ENCODE data around the gene CLEC18A.

DNA sequence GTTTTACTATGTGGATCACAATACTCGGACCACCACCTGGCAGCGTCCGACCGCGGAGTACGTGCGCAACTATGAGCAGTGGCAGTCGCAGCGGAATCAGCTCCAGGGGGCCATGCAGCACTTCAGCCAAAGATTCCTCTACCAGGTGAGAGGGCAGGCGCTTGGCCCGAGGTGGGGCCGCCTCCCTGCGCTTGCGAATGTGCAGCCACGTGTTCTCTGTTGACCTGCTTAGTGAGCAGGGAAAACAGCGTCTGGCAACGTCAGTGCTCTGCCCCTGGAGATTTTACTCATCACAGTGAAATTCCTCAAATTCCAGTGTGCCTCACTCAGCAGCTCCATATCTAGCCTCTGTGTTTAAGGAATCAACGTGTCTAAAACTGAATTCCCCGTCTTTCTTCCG lies 33.4 kb upstream of the CLEC18A start:
- TF ChIP-seq, protein P1, sequence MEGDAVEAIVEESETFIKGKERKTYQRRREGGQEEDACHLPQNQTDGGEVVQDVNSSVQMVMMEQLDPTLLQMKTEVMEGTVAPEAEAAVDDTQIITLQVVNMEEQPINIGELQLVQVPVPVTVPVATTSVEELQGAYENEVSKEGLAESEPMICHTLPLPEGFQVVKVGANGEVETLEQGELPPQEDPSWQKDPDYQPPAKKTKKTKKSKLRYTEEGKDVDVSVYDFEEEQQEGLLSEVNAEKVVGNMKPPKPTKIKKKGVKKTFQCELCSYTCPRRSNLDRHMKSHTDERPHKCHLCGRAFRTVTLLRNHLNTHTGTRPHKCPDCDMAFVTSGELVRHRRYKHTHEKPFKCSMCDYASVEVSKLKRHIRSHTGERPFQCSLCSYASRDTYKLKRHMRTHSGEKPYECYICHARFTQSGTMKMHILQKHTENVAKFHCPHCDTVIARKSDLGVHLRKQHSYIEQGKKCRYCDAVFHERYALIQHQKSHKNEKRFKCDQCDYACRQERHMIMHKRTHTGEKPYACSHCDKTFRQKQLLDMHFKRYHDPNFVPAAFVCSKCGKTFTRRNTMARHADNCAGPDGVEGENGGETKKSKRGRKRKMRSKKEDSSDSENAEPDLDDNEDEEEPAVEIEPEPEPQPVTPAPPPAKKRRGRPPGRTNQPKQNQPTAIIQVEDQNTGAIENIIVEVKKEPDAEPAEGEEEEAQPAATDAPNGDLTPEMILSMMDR (IDR thresholded peaks at IDR 0.05) = no peak
- TF ChIP-seq EZH2 (IDR thresholded peaks at IDR 0.05) (no peak), EZH2phosphoT487 (IDR thresholded peaks at IDR 0.05) (no peak)

Data from neural progenitor cell (in vitro differentiated cells).